ENCODE data around the gene TMEM259. TPM values are rescaled to one million over a fixed set of nuclear protein-coding genes. Genes with fewer than 3 reads are reported as not detected.
A peak's percentile ranks its signal among the peaks of the same experiment; 100 is the strongest.

TMEM259 gene
- total RNA-seq, 6 experiments from 2014 or later: 82.6 to 180 (median 93.2) TPM

DNA sequence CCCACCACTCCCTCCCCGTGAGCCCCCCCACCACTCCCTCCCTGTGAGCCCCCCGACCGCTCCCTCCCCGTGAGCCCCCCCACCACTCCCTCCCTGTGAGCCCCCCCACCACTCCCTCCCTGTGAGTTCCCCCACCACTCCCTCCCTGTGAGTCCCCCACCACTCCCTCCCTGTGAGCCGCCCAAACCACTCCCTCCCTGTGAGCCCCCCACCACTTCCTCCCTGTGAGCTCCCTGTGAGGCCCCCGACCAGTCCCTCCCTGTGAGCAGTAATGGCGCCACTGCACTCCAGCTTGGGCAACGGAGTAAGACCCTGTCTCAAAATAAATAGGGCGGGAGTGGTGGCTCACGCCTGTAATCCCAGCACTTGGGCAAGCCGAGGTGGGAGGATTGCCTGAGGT, 28.9 kb upstream of the TMEM259 start:
- no peak for DNase-seq
- Histone ChIP-seq H3K27me3 (no peaks in the 10 kb centered on the region), H3K27ac (no peak overlapping the region), H3K4me3 (no peak overlapping the region), H3K36me3 (no peaks in the 10 kb centered on the region), H3K9me3 (no peaks in the 10 kb centered on the region), H3K4me1 (no peaks in the 10 kb centered on the region)
- no peak for ATAC-seq
- 66% methylated on average over 11 of the region's 11 CpGs for WGBS (ENCODE audit: insufficient coverage, low coverage, low lambda C conversion rate, missing lambda C conversion rate)
- intact Hi-C loops (cut with DNase I): no loop called here
- TF ChIP-seq, protein P1, sequence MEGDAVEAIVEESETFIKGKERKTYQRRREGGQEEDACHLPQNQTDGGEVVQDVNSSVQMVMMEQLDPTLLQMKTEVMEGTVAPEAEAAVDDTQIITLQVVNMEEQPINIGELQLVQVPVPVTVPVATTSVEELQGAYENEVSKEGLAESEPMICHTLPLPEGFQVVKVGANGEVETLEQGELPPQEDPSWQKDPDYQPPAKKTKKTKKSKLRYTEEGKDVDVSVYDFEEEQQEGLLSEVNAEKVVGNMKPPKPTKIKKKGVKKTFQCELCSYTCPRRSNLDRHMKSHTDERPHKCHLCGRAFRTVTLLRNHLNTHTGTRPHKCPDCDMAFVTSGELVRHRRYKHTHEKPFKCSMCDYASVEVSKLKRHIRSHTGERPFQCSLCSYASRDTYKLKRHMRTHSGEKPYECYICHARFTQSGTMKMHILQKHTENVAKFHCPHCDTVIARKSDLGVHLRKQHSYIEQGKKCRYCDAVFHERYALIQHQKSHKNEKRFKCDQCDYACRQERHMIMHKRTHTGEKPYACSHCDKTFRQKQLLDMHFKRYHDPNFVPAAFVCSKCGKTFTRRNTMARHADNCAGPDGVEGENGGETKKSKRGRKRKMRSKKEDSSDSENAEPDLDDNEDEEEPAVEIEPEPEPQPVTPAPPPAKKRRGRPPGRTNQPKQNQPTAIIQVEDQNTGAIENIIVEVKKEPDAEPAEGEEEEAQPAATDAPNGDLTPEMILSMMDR (IDR thresholded peaks at IDR 0.05): no peak
- no peak for TF ChIP-seq POLR2A (IDR thresholded peaks at IDR 0.05)

DNA sequence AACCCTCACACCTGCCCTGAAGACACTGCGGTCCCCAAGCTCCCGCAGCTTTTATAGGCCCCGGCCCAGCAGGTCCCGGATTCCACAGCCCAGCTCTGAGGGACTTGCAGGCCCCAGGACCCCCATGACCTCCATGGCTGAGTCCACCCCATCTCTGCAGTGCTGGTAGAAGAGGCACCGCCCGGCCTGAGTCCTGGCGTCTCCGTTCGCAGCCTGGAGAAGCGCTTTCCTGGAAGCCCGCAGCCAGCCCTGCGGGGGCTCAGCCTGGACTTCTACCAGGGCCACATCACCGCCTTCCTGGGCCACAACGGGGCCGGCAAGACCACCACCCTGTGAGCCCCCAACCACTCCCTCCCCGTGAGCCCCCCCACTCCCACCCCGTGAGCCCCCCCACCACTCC, 28.2 kb upstream of the TMEM259 start:
- no peak overlapping the region for H3K27ac ChIP-seq
- no peaks in the 10 kb centered on the region for H3K9me3 ChIP-seq
- H3K4me1 ChIP-seq: no peaks in the 10 kb centered on the region
- no peaks in the 10 kb centered on the region for H3K36me3 ChIP-seq
- 87% methylated on average over 3 of the region's 17 CpGs for WGBS (ENCODE audit: insufficient coverage, low coverage, low lambda C conversion rate, missing lambda C conversion rate)
- intact Hi-C loops (cut with DNase I): no loop called here
- no peak overlapping the region for H3K4me3 ChIP-seq
- H3K27me3 ChIP-seq: no peaks in the 10 kb centered on the region
- TF ChIP-seq, protein P1 (IDR thresholded peaks at IDR 0.05): no peak
- no peak for TF ChIP-seq POLR2A (IDR thresholded peaks at IDR 0.05)
- DNase-seq (no peak), ATAC-seq (no peak)

DNA sequence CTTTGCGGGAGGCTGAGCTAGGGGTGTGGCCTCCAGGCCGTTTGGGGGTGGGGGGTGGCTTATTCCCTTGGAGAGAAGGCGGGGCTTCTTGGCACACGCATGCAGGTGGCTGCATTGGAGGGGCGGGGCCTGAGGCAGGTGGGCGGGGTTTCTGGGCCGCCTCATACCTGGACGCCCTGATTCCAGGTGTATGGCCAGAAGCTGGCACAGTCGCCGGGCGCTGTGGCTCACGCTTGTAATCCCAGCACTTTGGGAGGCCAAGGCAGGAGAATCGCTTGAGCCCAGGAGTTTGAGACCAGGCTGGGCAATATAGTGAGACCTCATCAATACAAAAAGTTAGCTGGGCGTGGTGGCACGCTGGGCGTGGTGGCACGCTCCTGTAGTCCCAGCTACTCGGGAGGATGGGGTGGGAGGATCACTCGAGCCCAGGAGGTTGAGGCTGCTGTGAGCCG, 26.8 kb upstream of the TMEM259 start:
- Histone ChIP-seq H3K9me3 (no peaks in the 10 kb centered on the region), H3K27me3 (no peaks in the 10 kb centered on the region), H3K36me3 (no peaks in the 10 kb centered on the region), H3K4me1 (no peaks in the 10 kb centered on the region), H3K27ac (no peak overlapping the region), H3K4me3 (no peak overlapping the region)
- 94% methylated on average over 16 of the region's 20 CpGs for WGBS (ENCODE audit: insufficient coverage, low coverage, low lambda C conversion rate, missing lambda C conversion rate)
- DNase-seq: no peak
- TF ChIP-seq POLR2A (IDR thresholded peaks at IDR 0.05): no peak
- intact Hi-C loops (cut with DNase I): no loop called here
- no peak for ATAC-seq

DNA sequence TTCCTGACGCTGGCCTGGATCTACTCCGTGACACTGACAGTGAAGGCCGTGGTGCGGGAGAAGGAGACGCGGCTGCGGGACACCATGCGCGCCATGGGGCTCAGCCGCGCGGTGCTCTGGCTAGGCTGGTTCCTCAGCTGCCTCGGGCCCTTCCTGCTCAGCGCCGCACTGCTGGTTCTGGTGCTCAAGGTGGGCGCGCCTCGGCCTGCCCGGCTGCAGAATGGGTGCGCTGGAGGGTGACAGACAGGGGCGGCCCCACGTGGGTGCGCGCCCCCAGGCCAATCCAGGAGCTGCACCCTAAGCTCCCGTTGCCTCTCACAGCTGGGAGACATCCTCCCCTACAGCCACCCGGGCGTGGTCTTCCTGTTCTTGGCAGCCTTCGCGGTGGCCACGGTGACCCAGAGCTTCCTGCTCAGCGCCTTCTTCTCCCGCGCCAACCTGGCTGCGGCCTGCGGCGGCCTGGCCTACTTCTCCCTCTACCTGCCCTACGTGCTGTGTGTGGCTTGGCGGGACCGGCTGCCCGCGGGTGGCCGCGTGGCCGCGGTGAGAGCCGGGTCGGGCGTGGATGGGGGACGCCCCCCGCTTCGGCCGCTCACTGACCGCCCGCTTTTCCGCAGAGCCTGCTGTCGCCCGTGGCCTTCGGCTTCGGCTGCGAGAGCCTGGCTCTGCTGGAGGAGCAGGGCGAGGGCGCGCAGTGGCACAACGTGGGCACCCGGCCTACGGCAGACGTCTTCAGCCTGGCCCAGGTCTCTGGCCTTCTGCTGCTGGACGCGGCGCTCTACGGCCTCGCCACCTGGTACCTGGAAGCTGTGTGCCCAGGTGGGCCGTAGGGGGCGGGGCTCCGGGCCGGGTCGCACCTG, 26.1 kb upstream of the TMEM259 start:
- WGBS (ENCODE audit: insufficient coverage, low coverage, low lambda C conversion rate, missing lambda C conversion rate): 86% methylated on average over 4 of the region's 77 CpGs
- Histone ChIP-seq H3K27me3 (no peaks in the 10 kb centered on the region), H3K4me1 (no peaks in the 10 kb centered on the region), H3K27ac (no peak overlapping the region), H3K4me3 (no peak overlapping the region), H3K9me3 (no peaks in the 10 kb centered on the region), H3K36me3 (no peaks in the 10 kb centered on the region)
- TF ChIP-seq, protein P1 (IDR thresholded peaks at IDR 0.05): no peak
- TF ChIP-seq POLR2A (IDR thresholded peaks at IDR 0.05): no peak
- intact Hi-C loops (cut with DNase I): no loop called here
- ATAC-seq (peak in 1 of 4 donors; percentile 24), DNase-seq (peak in 1 of 3 donors; percentile 24)

DNA sequence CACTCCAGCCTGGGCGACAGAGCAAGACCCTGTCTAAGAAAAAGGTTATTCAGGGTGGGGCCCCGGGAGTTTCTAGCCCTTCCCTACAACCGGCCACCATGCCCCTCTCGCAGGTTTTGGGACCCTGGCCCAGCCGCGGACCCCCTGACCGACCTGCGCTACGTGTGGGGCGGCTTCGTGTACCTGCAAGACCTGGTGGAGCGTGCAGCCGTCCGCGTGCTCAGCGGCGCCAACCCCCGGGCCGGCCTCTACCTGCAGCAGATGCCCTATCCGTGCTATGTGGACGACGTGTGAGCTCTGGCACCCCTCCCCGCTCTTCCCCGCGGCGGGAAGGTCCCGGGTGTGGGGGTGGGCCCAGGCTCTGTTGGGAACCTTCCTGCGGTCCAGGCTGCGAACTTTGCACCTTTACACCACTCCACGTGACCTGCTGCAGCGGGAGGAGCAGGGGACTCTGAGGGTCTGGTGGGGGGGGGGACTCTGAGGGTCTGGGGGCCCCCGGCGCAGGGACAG, 25.2 kb upstream of the TMEM259 start:
- DNase-seq: peak in 1 of 3 donors; percentile 15
- intact Hi-C loops (cut with DNase I): no loop called here
- Histone ChIP-seq H3K36me3 (no peaks in the 10 kb centered on the region), H3K4me3 (no peak overlapping the region), H3K27me3 (no peaks in the 10 kb centered on the region), H3K27ac (no peak overlapping the region), H3K9me3 (no peaks in the 10 kb centered on the region), H3K4me1 (no peaks in the 10 kb centered on the region)
- no peak for ATAC-seq
- no peak for TF ChIP-seq POLR2A (IDR thresholded peaks at IDR 0.05)
- TF ChIP-seq, protein P1 (IDR thresholded peaks at IDR 0.05): no peak
- no CpG with 5 or more reads among the region's 33 CpGs for WGBS (ENCODE audit: insufficient coverage, low coverage, low lambda C conversion rate, missing lambda C conversion rate)
